Measurements from ENCODE around the gene COL6A5. TPM values are rescaled to one million over a fixed set of nuclear protein-coding genes. Genes with fewer than 3 reads are reported as not detected.

Gene COL6A5
- total RNA-seq, 1 experiment from 2014 or later, result 0.04 TPM

DNA sequence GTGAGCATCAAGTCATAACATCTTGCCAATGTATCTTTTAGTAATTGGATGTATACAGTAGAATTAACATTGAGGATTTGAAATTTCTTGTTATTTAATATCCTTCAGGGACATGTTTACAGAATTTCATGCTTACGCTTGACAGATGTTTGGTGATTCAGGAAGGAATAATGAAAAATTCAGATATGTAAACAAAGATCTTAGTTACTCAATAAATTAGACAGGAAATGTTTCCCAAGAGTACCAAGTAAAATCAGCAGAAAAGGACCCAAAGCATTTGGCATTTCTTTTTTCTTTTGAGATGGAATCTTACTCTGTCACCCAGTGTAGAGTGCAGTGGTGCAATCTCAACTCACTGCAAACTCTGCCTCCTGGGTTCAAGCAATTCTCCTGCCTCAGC is 4.7 kb upstream of the COL6A5 start:
- H4K5ac ChIP-seq (ENCODE audit: insufficient read length, low read depth, low read length), result no peak overlapping the region
- no peak overlapping the region for H3K4ac ChIP-seq (ENCODE audit: low read depth, low read length)
- Mint-ChIP-seq H3K27me3 (ENCODE audit: low read depth) (peaks cover 32% of the 10 kb centered on the region), H3K4me1 (peaks cover 7 to 8% of the 10 kb centered on the region in 2 experiments; a peak in 3 of 4 replicates), H3K36me3 (ENCODE audit: insufficient read depth in 1 of 3, low read depth in 3 of 3) (peaks cover 0 to 7% (median 2%) of the 10 kb centered on the region in 3 experiments; a peak in 2 of 7 replicates), H3K27ac (no peak overlapping the region), H3K4me3 (no peak overlapping the region), H3K9me3 (peaks cover 28 to 30% of the 10 kb centered on the region in 2 experiments)
- H3K27ac ChIP-seq (ENCODE audit: insufficient read length, low read depth, low read length), result no peak overlapping the region
- no peak overlapping the region for H2AK5ac ChIP-seq (ENCODE audit: insufficient read length, low read length)
- no peak overlapping the region for H2BK5ac ChIP-seq (ENCODE audit: insufficient read length, low read length)
- H3K18ac ChIP-seq (ENCODE audit: insufficient read length, low read depth, low read length), result no peak overlapping the region
- H2BK120ac ChIP-seq (ENCODE audit: low read depth, low read length, poor library complexity, severe bottlenecking), result no peak overlapping the region
- no peak overlapping the region for H3K9ac ChIP-seq (ENCODE audit: extremely low read depth, insufficient read length, low read length)
- H2BK15ac ChIP-seq (ENCODE audit: low read depth, low read length), result no peak overlapping the region
- DNase-seq, result no peak
- H2BK12ac ChIP-seq (ENCODE audit: insufficient read length, low read depth, low read length), result no peak overlapping the region
- no peaks in the 10 kb centered on the region for H3K79me1 ChIP-seq (ENCODE audit: insufficient read depth, low read depth, low read length, poor library complexity, severe bottlenecking)
- no peaks in the 10 kb centered on the region; the same call in 1 of the 2 replicates for H3K4me1 ChIP-seq (ENCODE audit: insufficient read depth, low read length)
- H3K23me2 ChIP-seq (ENCODE audit: insufficient read length, low read depth, low read length, poor library complexity, severe bottlenecking), result no peaks in the 10 kb centered on the region
- H3K9me3 ChIP-seq (ENCODE audit: control insufficient read depth, low read depth, low read length), result no peaks in the 10 kb centered on the region
- H3K23ac ChIP-seq (ENCODE audit: insufficient read length, low read depth, low read length), result no peak overlapping the region
- no CpG with 5 or more reads among the region's 1 CpG for WGBS (ENCODE audit: extremely low coverage, insufficient read length, low lambda C conversion rate)
- no peak overlapping the region for H3K56ac ChIP-seq (ENCODE audit: insufficient read length, low read depth, low read length)
- H3K14ac ChIP-seq (ENCODE audit: insufficient read depth, low read length), result no peak overlapping the region
- no peaks in the 10 kb centered on the region for H4K20me1 ChIP-seq (ENCODE audit: control insufficient read depth, insufficient read depth, insufficient read length)
- no peak overlapping the region for H4K8ac ChIP-seq (replicated peaks; ENCODE audit: insufficient read length, low read depth, low read length)
- TF ChIP-seq, protein P1, sequence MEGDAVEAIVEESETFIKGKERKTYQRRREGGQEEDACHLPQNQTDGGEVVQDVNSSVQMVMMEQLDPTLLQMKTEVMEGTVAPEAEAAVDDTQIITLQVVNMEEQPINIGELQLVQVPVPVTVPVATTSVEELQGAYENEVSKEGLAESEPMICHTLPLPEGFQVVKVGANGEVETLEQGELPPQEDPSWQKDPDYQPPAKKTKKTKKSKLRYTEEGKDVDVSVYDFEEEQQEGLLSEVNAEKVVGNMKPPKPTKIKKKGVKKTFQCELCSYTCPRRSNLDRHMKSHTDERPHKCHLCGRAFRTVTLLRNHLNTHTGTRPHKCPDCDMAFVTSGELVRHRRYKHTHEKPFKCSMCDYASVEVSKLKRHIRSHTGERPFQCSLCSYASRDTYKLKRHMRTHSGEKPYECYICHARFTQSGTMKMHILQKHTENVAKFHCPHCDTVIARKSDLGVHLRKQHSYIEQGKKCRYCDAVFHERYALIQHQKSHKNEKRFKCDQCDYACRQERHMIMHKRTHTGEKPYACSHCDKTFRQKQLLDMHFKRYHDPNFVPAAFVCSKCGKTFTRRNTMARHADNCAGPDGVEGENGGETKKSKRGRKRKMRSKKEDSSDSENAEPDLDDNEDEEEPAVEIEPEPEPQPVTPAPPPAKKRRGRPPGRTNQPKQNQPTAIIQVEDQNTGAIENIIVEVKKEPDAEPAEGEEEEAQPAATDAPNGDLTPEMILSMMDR (conservative IDR thresholded peaks at IDR 0.05), result no peak
- H3K4me2 ChIP-seq (ENCODE audit: insufficient read depth, insufficient read length, low read length), result no peak overlapping the region
- peaks cover 5% of the 10 kb centered on the region; the same call in 1 of the 2 replicates for H3K27me3 ChIP-seq (ENCODE audit: insufficient read depth, low read length)
- H3T11ph ChIP-seq (ENCODE audit: low read length), result no peak overlapping the region
- no peaks in the 10 kb centered on the region for H3K79me2 ChIP-seq (ENCODE audit: insufficient read depth, low read length)
- no peak overlapping the region for H2AFZ ChIP-seq (ENCODE audit: low read length)
- no peak overlapping the region for H4K91ac ChIP-seq (ENCODE audit: insufficient read length, low read depth, low read length)
- no peak overlapping the region for H2BK20ac ChIP-seq (ENCODE audit: low read depth, low read length, poor library complexity, severe bottlenecking)
